H1 (cell line): ENCODE data around the gene PRKD1. TPM values are rescaled to one million over a fixed set of nuclear protein-coding genes. Genes with fewer than 3 reads are reported as not detected.

ENCODE experiments used
- CTCF ChIA-PET: fragments of 300-600 bp; sonication (Branson Sonifier 250); formaldehyde crosslinking; loops from one replicate; lab custom pipeline; 2021; ENCODE audit not compliant: partially characterized antibody; lab: Charles Lee
- POLR2A ChIA-PET: fragments of 300-600 bp; sonication (Branson Sonifier 250); formaldehyde crosslinking; loops from one replicate; lab custom pipeline; 2021; ENCODE audit warnings: inconsistent platforms; ENCODE audit not compliant: partially characterized antibody; lab: Charles Lee
- DNase-seq, 2 experiments: peaks; one replicate each; pipeline versions ENCODE4 v3.0.0 to v3.0.0-alpha.2; 2010 to 2022; ENCODE audit warnings: low spot score in 2 of 2, low read depth in 1 of 2, mixed read lengths in 1 of 2
- FAIRE-seq: peaks from 2 replicates; lab custom pipeline; 2011; peaks lifted over from hg19 to GRCh38; lab: Jason Lieb, UNC
- H2AFZ ChIP-seq: 2 replicates; pipeline ENCODE4 v1.8.1; 2012; ENCODE audit warnings: low read length, inconsistent platforms
- H2AK5ac ChIP-seq: 2 replicates; pipeline ENCODE4 v1.6.1; 2013; ENCODE audit warnings: low read depth, low read length
- H2BK120ac ChIP-seq: replicated peaks from 2 replicates; pipeline ENCODE3; 2013; ENCODE audit warnings: low read depth, low read length, inconsistent platforms
- H2BK12ac ChIP-seq: 2 replicates; pipeline ENCODE4 v1.6.1; 2013; ENCODE audit warnings: low read depth, low read length
- H2BK15ac ChIP-seq: 2 replicates; pipeline ENCODE4 v1.6.1; 2013; ENCODE audit warnings: low read length
- H2BK20ac ChIP-seq: 2 replicates; pipeline ENCODE4 v1.6.1; 2013; ENCODE audit warnings: low read length
- H2BK5ac ChIP-seq: 2 replicates; pipeline ENCODE4 v1.6.1; 2013; ENCODE audit warnings: low read depth, low read length
- H3K14ac ChIP-seq: 2 replicates; pipeline ENCODE4 v1.6.1; 2013; ENCODE audit warnings: inconsistent platforms; ENCODE audit not compliant: insufficient read length
- H3K18ac ChIP-seq: 2 replicates; pipeline ENCODE4 v1.6.1; 2013; ENCODE audit warnings: low read length; ENCODE audit errors: extremely low read depth
- H3K23ac ChIP-seq: 2 replicates; pipeline ENCODE4 v1.6.1; 2013; ENCODE audit warnings: inconsistent platforms; ENCODE audit not compliant: insufficient read length
- H3K23me2 ChIP-seq: 2 replicates; pipeline ENCODE4 v1.6.1; 2013; ENCODE audit warnings: low read depth, low read length
- H3K27ac ChIP-seq: 2 replicates; pipeline ENCODE4 v1.6.1; 2011; ENCODE audit warnings: low read depth, low read length, inconsistent platforms
- H3K27me3 ChIP-seq, 4 experiments: replicated peaks in 1 of 4; 1 replicate in 1 of 4; 2 replicates in 3 of 4; pipeline versions ENCODE4 v1.6.1 to v1.8.1; 2011 to 2013; ENCODE audit warnings: low read length in 3 of 4, mild to moderate bottlenecking in 3 of 4, inconsistent platforms in 2 of 4, mixed read lengths in 2 of 4, moderate library complexity in 1 of 4; ENCODE audit not compliant: control insufficient read depth in 3 of 4, insufficient read depth in 3 of 4; ENCODE audit errors: extremely low read depth in 1 of 4
- H3K36me3 ChIP-seq, 4 experiments: 2 replicates each; pipeline versions ENCODE4 v1.6.1 to v1.8.1; 2011 to 2013; ENCODE audit warnings: mild to moderate bottlenecking in 4 of 4, low read length in 3 of 4, moderate library complexity in 2 of 4, control low read depth in 1 of 4, inconsistent platforms in 1 of 4; ENCODE audit not compliant: insufficient read depth in 4 of 4, control insufficient read depth in 2 of 4
- H3K4ac ChIP-seq: replicated peaks from 2 replicates; pipeline ENCODE3; 2013; ENCODE audit warnings: low read length, low read depth, mixed read lengths, inconsistent platforms; ENCODE audit not compliant: insufficient read length
- H3K4me1 ChIP-seq, 4 experiments: replicated peaks in 1 of 4; 1 replicate in 1 of 4; 2 replicates in 3 of 4; pipeline versions ENCODE4 v1.6.1 to v1.8.1; 2011 to 2013; ENCODE audit warnings: low read length in 3 of 4, inconsistent platforms in 2 of 4, mixed read lengths in 1 of 4; ENCODE audit not compliant: insufficient read depth in 4 of 4, control insufficient read depth in 3 of 4
- H3K4me2 ChIP-seq, 2 experiments: 2 replicates each; pipeline versions ENCODE4 v1.6.1 to v1.8.1; 2011 to 2013; ENCODE audit warnings: low read depth in 2 of 2, low read length in 2 of 2, control low read depth in 1 of 2, inconsistent platforms in 1 of 2, mild to moderate bottlenecking in 1 of 2; ENCODE audit not compliant: insufficient read depth in 1 of 2
- H3K4me3 ChIP-seq, 4 experiments: fragments of 200-600, 300-600 bp in 1 of 4; sonication (generic), shearing (Covaris generic), sonication (Bioruptor Twin) in 1 of 4; 2 replicates each; pipeline versions ENCODE4 v1.5.1 to v1.8.1; 2011 to 2016; ENCODE audit warnings: low read length in 4 of 4, low read depth in 3 of 4, control low read depth in 2 of 4, inconsistent platforms in 2 of 4, mild to moderate bottlenecking in 2 of 4, mixed read lengths in 1 of 4, moderate library complexity in 1 of 4; ENCODE audit not compliant: insufficient read depth in 2 of 4; ENCODE audit errors: extremely low read depth in 1 of 4
- H3K56ac ChIP-seq: replicated peaks from 2 replicates; pipeline ENCODE3; 2013; ENCODE audit warnings: low read depth, mild to moderate bottlenecking, mixed read lengths, low read length, inconsistent platforms; ENCODE audit not compliant: insufficient read length
- H3K79me1 ChIP-seq: 2 replicates; pipeline ENCODE4 v1.6.1; 2013; ENCODE audit warnings: low read depth, low read length, control low read depth
- H3K79me2 ChIP-seq, 2 experiments: 2 replicates each; pipeline versions ENCODE4 v1.6.1 to v1.8.1; 2012 to 2013; ENCODE audit warnings: low read length in 2 of 2, mild to moderate bottlenecking in 2 of 2, inconsistent platforms in 1 of 2; ENCODE audit not compliant: insufficient read depth in 2 of 2, control insufficient read depth in 1 of 2
- H3K9ac ChIP-seq, 4 experiments: replicated peaks in 1 of 4; 1 replicate in 1 of 4; 2 replicates in 3 of 4; pipeline versions ENCODE4 v1.6.1 to v1.8.1; 2011 to 2013; ENCODE audit warnings: low read depth in 3 of 4, low read length in 3 of 4, control low read depth in 2 of 4, mild to moderate bottlenecking in 2 of 4, moderate library complexity in 2 of 4, inconsistent platforms in 1 of 4; ENCODE audit errors: extremely low read depth in 1 of 4
- H3K9me3 ChIP-seq, 2 experiments: 2 replicates each; pipeline versions ENCODE4 v1.6.1 to v1.8.1; 2012 to 2013; ENCODE audit warnings: mild to moderate bottlenecking in 2 of 2, moderate library complexity in 2 of 2, control low read depth in 1 of 2, inconsistent platforms in 1 of 2, low read depth in 1 of 2, low read length in 1 of 2, mixed read lengths in 1 of 2; ENCODE audit not compliant: insufficient read depth in 2 of 2
- H4K20me1 ChIP-seq, 2 experiments: replicated peaks in 1 of 2; 2 replicates each; pipeline versions ENCODE3 to v1.8.1; 2011 to 2013; ENCODE audit warnings: inconsistent platforms in 2 of 2, low read length in 2 of 2, mild to moderate bottlenecking in 1 of 2; ENCODE audit not compliant: insufficient read depth in 2 of 2, control insufficient read depth in 1 of 2
- H4K5ac ChIP-seq: 2 replicates; pipeline ENCODE4 v1.6.1; 2013; ENCODE audit warnings: low read length, low read depth, mixed read lengths, inconsistent platforms; ENCODE audit not compliant: insufficient read length
- H4K8ac ChIP-seq: 2 replicates; pipeline ENCODE4 v1.8.0; 2013; ENCODE audit warnings: mild to moderate bottlenecking, moderate library complexity, low read length, inconsistent platforms; ENCODE audit not compliant: insufficient read depth; ENCODE audit errors: extremely low read depth
- H4K91ac ChIP-seq: replicated peaks from 2 replicates; pipeline ENCODE3; 2013; ENCODE audit warnings: low read length, mixed read lengths, inconsistent platforms; ENCODE audit not compliant: insufficient read length
- BACH1 ChIP-seq: IDR thresholded peaks from 2 replicates; pipeline ENCODE4 v1.6.1; 2012; ENCODE audit warnings: low read length, improper control_type of control experiment
- BRCA1 ChIP-seq: IDR thresholded peaks from 2 replicates; pipeline ENCODE4 v1.6.1; 2012; ENCODE audit warnings: low read depth, low read length, improper control_type of control experiment
- EZH2 ChIP-seq: fragments of 200-600 bp; sonication (generic); IDR thresholded peaks from 2 replicates; pipeline ENCODE4 v1.7.1; 2012; ENCODE audit warnings: low read depth, mild to moderate bottlenecking, moderate library complexity, low read length, inconsistent platforms; ENCODE audit not compliant: severe bottlenecking
- HDAC6 ChIP-seq: IDR thresholded peaks from one replicate; pipeline ENCODE4 v1.7.1; 2012; ENCODE audit warnings: low read depth, mild to moderate bottlenecking, inconsistent platforms, low read length, moderate library complexity
- KDM1A ChIP-seq: fragments of 200-600, 300-600 bp; sonication (generic); IDR thresholded peaks from 2 replicates; pipeline ENCODE4 v1.7.1; 2016; ENCODE audit warnings: mild to moderate bottlenecking, low read length, borderline replicate concordance
- KDM5A ChIP-seq: fragments of 200-600 bp; IDR thresholded peaks from 2 replicates; pipeline ENCODE4 v1.7.1; 2012; ENCODE audit warnings: mild to moderate bottlenecking, low read length, inconsistent platforms, mixed read lengths
- NANOG ChIP-seq: IDR thresholded peaks from 2 replicates; pipeline ENCODE4 v1.6.1; 2011; ENCODE audit warnings: low read length, low read depth, mild to moderate bottlenecking, inconsistent platforms; ENCODE audit not compliant: insufficient read depth, poor library complexity, severe bottlenecking
- POLR2A ChIP-seq, 2 experiments: IDR thresholded peaks; 1 replicate in 1 of 2; 2 replicates in 1 of 2; pipeline ENCODE4 v1.6.1; 2011; ENCODE audit warnings: low read depth in 2 of 2, low read length in 2 of 2, mild to moderate bottlenecking in 2 of 2; ENCODE audit errors: control extremely low read depth in 1 of 2
- SP4 ChIP-seq: IDR thresholded peaks from 2 replicates; pipeline ENCODE4 v1.6.1; 2012; ENCODE audit warnings: low read length, inconsistent platforms
- WGBS, 2 experiments: shearing (Covaris generic) in 1 of 2; methylation state at CpG; one replicate each; pipeline versions ENCODE4 v1.1.6 to v1.1.7; 2013 to 2015; ENCODE audit warnings: low lambda C conversion rate in 2 of 2, mixed read lengths in 2 of 2, inconsistent platforms in 1 of 2, low coverage in 1 of 2, missing lambda C conversion rate in 1 of 2; ENCODE audit not compliant: insufficient replicate concordance in 2 of 2, insufficient coverage in 1 of 2, insufficient read length in 1 of 2; ENCODE audit errors: extremely low coverage in 1 of 2, missing lambda C conversion rate in 1 of 2; 5-methylcytosine and 5-hydroxymethylcytosine counted together
- polyA plus RNA-seq, 7 experiments: library from polyadenylated mRNA; depleted of rRNA in 3 of 7; stranded (reverse) in 5 of 7; unstranded in 2 of 7; fragments of >200 nt in 5 of 7; fragments of 200-250 nt in 2 of 7; gene quantifications; 1 replicate in 5 of 7; 2 replicates in 1 of 7; 4 replicates in 1 of 7; pipeline versions ENCODE4 v1.2.1 to v1.2.3, GENCODE V29; 2011 to 2013; ENCODE audit warnings: missing spikeins in 2 of 7, mixed read lengths in 2 of 7
- total RNA-seq: library from RNA; stranded (reverse); fragmentation: NEBNext Ultra II Directional; extraction: Animal tissue kit (Norgen Biotek cat#: 25700); gene quantifications from 2 replicates; pipeline ENCODE4 v1.2.1, GENCODE V29; 2021
- TF ChIP-seq, protein P1 (sequence below), 3 experiments: IDR thresholded peaks; 1 replicate in 2 of 3; 2 replicates in 1 of 3; pipeline versions ENCODE4 v1.5.1 to v1.6.1; 2011; ENCODE audit warnings: low read length in 3 of 3, mild to moderate bottlenecking in 3 of 3, inconsistent platforms in 2 of 3, low read depth in 1 of 3, moderate library complexity in 1 of 3; ENCODE audit not compliant: insufficient read depth in 1 of 3; ENCODE audit errors: control extremely low read depth in 1 of 3

PRKD1 gene
- total and polyA plus RNA-seq, 2 of the 8 experiments (the other 6 are each of a cell fraction or from before 2014, with no cell fraction given): 3.6 to 6.8 TPM

DNA sequence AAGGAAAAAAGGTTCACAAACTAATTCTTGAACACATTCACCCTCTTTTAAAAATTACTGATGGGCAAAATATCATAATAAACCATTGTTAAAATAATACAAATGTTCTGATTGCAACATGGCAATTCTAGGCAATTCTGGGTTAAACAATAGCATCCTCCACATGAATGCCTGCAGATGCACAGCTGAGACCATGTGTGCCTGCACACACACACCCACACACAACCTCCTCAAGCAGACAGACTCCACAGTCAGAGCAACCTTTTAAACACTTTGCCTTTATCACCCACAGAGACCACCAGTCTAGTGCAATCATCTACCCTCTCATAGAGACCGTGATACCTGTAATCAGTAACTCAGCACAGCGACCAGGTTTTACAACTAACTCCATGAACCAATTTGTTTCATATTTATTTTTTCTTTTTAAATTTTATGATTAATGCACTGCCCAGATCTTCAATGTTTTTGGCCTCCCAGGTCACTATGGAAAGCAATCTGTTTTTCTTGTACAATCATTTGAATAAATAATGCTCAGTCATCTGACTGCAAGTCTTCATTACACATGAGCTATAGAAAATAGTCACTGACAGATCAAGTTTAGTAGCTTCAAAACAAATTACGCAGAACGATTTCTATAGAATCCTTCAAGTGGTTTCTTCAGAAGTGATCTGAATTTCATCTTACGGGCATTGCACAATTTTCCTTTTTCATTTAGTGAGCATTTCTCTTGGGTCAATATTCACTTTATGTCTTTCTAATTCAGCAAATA, 105.8 kb downstream of the PRKD1 start:
- WGBS, 2 experiments: 90% methylated on average over 5 of the region's 5 CpGs; no CpG with 5 or more reads in 1 of the 2 experiments
- POLR2A ChIA-PET: no interaction called here
- TF ChIP-seq, protein P1, sequence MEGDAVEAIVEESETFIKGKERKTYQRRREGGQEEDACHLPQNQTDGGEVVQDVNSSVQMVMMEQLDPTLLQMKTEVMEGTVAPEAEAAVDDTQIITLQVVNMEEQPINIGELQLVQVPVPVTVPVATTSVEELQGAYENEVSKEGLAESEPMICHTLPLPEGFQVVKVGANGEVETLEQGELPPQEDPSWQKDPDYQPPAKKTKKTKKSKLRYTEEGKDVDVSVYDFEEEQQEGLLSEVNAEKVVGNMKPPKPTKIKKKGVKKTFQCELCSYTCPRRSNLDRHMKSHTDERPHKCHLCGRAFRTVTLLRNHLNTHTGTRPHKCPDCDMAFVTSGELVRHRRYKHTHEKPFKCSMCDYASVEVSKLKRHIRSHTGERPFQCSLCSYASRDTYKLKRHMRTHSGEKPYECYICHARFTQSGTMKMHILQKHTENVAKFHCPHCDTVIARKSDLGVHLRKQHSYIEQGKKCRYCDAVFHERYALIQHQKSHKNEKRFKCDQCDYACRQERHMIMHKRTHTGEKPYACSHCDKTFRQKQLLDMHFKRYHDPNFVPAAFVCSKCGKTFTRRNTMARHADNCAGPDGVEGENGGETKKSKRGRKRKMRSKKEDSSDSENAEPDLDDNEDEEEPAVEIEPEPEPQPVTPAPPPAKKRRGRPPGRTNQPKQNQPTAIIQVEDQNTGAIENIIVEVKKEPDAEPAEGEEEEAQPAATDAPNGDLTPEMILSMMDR (IDR thresholded peaks at IDR 0.05; ENCODE audit: control extremely low read depth in 1 of 3, insufficient read depth in 1 of 3, low read depth in 1 of 3, low read length in 3 of 3): no peak
- no peak for TF ChIP-seq EZH2
- TF ChIP-seq HDAC6: no peak
- no peak for TF ChIP-seq KDM5A
- no peak for TF ChIP-seq BRCA1
- no peak for TF ChIP-seq KDM1A
- no peak for TF ChIP-seq POLR2A (IDR thresholded peaks at IDR 0.05; ENCODE audit: control extremely low read depth in 1 of 2, low read depth in 2 of 2, low read length in 2 of 2)
- TF ChIP-seq BACH1: no peak
- TF ChIP-seq NANOG: no peak
- TF ChIP-seq SP4: no peak

More for the DNA sequence above, 105.8 kb downstream of the PRKD1 start:
- Histone ChIP-seq H2BK15ac (no peak overlapping the region), H4K8ac (no peak overlapping the region), H3K4ac (no peak overlapping the region), H3K4me3 (no peak overlapping the region), H3K79me2 (no peaks in the 10 kb centered on the region), H3K14ac (no peak overlapping the region), H3K4me2 (no peak overlapping the region), H3K9me3 (no peaks in the 10 kb centered on the region), H4K91ac (no peak overlapping the region), H4K5ac (no peak overlapping the region), H4K20me1 (no peaks in the 10 kb centered on the region), H3K27me3 (no peaks in the 10 kb centered on the region), H2BK5ac (no peak overlapping the region), H3K9ac (no peak overlapping the region), H3K23ac (no peak overlapping the region), H2BK12ac (0 out of 2 replicates have a peak overlapping the region, but pooled peaks have one; percentile 6), H2AFZ (no peak overlapping the region), H2BK120ac (no peak overlapping the region), H2BK20ac (no peak overlapping the region), H3K18ac (no peak overlapping the region), H3K4me1 (peaks cover 0 to 3% (median 1%) of the 10 kb centered on the region in 4 experiments; a peak in 1 of 7 replicates), H3K23me2 (no peaks in the 10 kb centered on the region), H3K36me3 (no peaks in the 10 kb centered on the region), H3K56ac (no peak overlapping the region), H3K27ac (no peak overlapping the region), H3K79me1 (no peaks in the 10 kb centered on the region), H2AK5ac (no peak overlapping the region)
- FAIRE-seq (no peak), DNase-seq (no peak)
- CTCF ChIA-PET: no interaction called here
